DND-41 (cell line): ENCODE results near the gene PLEKHA5.

ENCODE experiments used
- CTCF ChIP-seq: IDR thresholded peaks from 2 replicates; pipeline ENCODE4 v1.5.1; 2012; ENCODE audit warnings: borderline replicate concordance, low read length, moderate library complexity, mild to moderate bottlenecking; ENCODE audit not compliant: poor library complexity, severe bottlenecking; ENCODE audit errors: extremely low read depth
- EZH2 ChIP-seq: IDR thresholded peaks from 3 replicates; pipeline ENCODE4 v1.6.1; 2012; ENCODE audit warnings: borderline replicate concordance, low read depth, mild to moderate bottlenecking, moderate library complexity, low read length, inconsistent platforms; ENCODE audit not compliant: severe bottlenecking

DNA sequence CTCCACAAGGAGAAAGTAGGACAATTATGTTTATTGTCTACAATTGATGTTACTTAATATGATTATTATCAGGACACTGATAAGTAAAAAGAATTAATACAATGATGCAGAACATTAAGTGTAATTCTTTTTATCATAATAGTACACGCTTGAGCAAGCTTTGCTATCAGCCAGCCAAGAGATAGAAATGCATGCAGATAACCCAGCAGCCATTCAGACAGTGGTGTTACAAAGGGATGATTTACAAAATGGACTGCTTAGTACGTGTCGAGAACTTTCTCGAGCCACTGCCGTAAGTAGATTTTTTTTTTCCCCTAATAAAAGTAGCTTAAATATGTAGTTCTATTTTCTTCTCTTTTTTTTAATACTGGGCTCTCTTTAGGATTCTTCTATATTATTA lies 192.8 kb downstream of the PLEKHA5 start:
- no peak for TF ChIP-seq CTCF
- no peak for TF ChIP-seq EZH2
